HepG2 (cell line): ENCODE results near the gene PDGFB. TPM values are rescaled to one million over a fixed set of nuclear protein-coding genes. Genes with fewer than 3 reads are reported as not detected.

Experiments
- ADNP ChIP-seq: sonication (generic); formaldehyde crosslinking; IDR thresholded peaks from 2 replicates; pipeline ENCODE4 v1.4.0; 2020; ENCODE audit warnings: missing genetic modification reagents
- AHR ChIP-seq: IDR thresholded peaks from 2 replicates; pipeline ENCODE4 v1.6.1; 2018; ENCODE audit warnings: missing genetic modification reagents, missing compliant biosample characterization
- ATF7-NPFF ChIP-seq: sonication (generic); formaldehyde crosslinking; IDR thresholded peaks from 2 replicates; pipeline ENCODE4 v1.8.1; 2023; ENCODE audit warnings: mild to moderate bottlenecking, low read depth, missing genetic modification reagents, moderate library complexity
- ISX ChIP-seq: sonication (generic); formaldehyde crosslinking; conservative IDR thresholded peaks from 2 replicates; pipeline ENCODE4 v1.5.0; 2020; ENCODE audit warnings: missing genetic modification reagents
- JARID2 ChIP-seq: sonication (generic); formaldehyde crosslinking; IDR thresholded peaks from 2 replicates; pipeline ENCODE4 v1.8.1; 2023; ENCODE audit warnings: missing genetic modification reagents, inconsistent platforms; ENCODE audit not compliant: insufficient replicate concordance
- POLR2AphosphoS5 ChIP-seq: IDR thresholded peaks from 2 replicates; pipeline ENCODE4 v1.6.1; 2012; ENCODE audit warnings: low read depth, low read length
- RBM22 ChIP-seq: fragments of 200-400 bp; formaldehyde crosslinking; optimal IDR thresholded peaks from 2 replicates; pipeline ENCODE3; 2017; ENCODE audit warnings: mild to moderate bottlenecking, low read length, moderate library complexity
- SAFB2 ChIP-seq: sonication (generic); formaldehyde crosslinking; IDR thresholded peaks from 2 replicates; pipeline ENCODE4 v1.5.1; 2020; ENCODE audit warnings: missing genetic modification reagents, low read depth, mild to moderate bottlenecking, borderline replicate concordance
- SRSF4 ChIP-seq: fragments of 200-400 bp; formaldehyde crosslinking; IDR thresholded peaks from one replicate; pipeline ENCODE4 v1.6.1; 2018; ENCODE audit warnings: mild to moderate bottlenecking, low read depth, low read length, moderate library complexity; ENCODE audit not compliant: poor library complexity, severe bottlenecking
- YEATS4 ChIP-seq: sonication (generic); formaldehyde crosslinking; IDR thresholded peaks from 2 replicates; pipeline ENCODE4 v1.4.0; 2020; ENCODE audit warnings: missing genetic modification reagents, borderline replicate concordance
- ZKSCAN8 ChIP-seq: IDR thresholded peaks from 2 replicates; pipeline ENCODE4 v1.6.1; 2016; ENCODE audit warnings: borderline replicate concordance, missing genetic modification reagents, missing compliant biosample characterization
- ZNF160 ChIP-seq: sonication (generic); formaldehyde crosslinking; IDR thresholded peaks from 2 replicates; pipeline ENCODE4 v1.8.0; 2022; ENCODE audit warnings: mild to moderate bottlenecking, inconsistent platforms, missing genetic modification reagents
- ZNF205 ChIP-seq: IDR thresholded peaks from 2 replicates; pipeline ENCODE4 v1.6.1; 2018; ENCODE audit warnings: missing biosample characterization, missing genetic modification reagents
- ZNF292 ChIP-seq: sonication (generic); formaldehyde crosslinking; IDR thresholded peaks from 2 replicates; pipeline ENCODE4 v1.8.1; 2022; ENCODE audit warnings: mild to moderate bottlenecking, low read depth, missing genetic modification reagents, borderline replicate concordance
- ZNF468 ChIP-seq: sonication (generic); formaldehyde crosslinking; IDR thresholded peaks from 2 replicates; pipeline ENCODE4 v1.8.0; 2022; ENCODE audit warnings: mild to moderate bottlenecking, moderate library complexity, missing genetic modification reagents
- ZNF543 ChIP-seq: sonication (generic); formaldehyde crosslinking; IDR thresholded peaks from 2 replicates; pipeline ENCODE4 v1.4.0; 2020; ENCODE audit warnings: mild to moderate bottlenecking, missing genetic modification reagents
- ZNF570 ChIP-seq: sonication (generic); formaldehyde crosslinking; IDR thresholded peaks from 2 replicates; pipeline ENCODE4 v1.4.0; 2020; ENCODE audit warnings: mild to moderate bottlenecking, missing genetic modification reagents, borderline replicate concordance
- ZNF598 ChIP-seq: sonication (generic); formaldehyde crosslinking; IDR thresholded peaks from 2 replicates; pipeline ENCODE4 v1.5.1; 2020; ENCODE audit warnings: mild to moderate bottlenecking, missing genetic modification reagents, borderline replicate concordance
- ZNF772 ChIP-seq: sonication (generic); formaldehyde crosslinking; IDR thresholded peaks from 2 replicates; pipeline ENCODE4 v1.5.0; 2020; ENCODE audit warnings: mild to moderate bottlenecking, missing genetic modification reagents
- ZNF792 ChIP-seq: IDR thresholded peaks from 2 replicates; pipeline ENCODE4 v1.6.1; 2016
- ZNF883 ChIP-seq: sonication (generic); formaldehyde crosslinking; IDR thresholded peaks from 2 replicates; pipeline ENCODE4 v1.5.1; 2020; ENCODE audit warnings: mild to moderate bottlenecking, missing genetic modification reagents; ENCODE audit errors: not compliant biosample characterization
- polyA plus RNA-seq, 8 experiments: library from polyadenylated mRNA; depleted of rRNA in 3 of 8; stranded (reverse) in 7 of 8; unstranded in 1 of 8; fragments of >200 nt; fragmentation: Illumina TruSeq in 4 of 8; extraction: Trizol in 4 of 8; gene quantifications; 2 replicates each; pipeline versions ENCODE4 v1.2.1 to v1.2.3, GENCODE V29; 2011 to 2016; ENCODE audit warnings: low read depth in 4 of 8, missing spikeins in 1 of 8, mixed read lengths in 1 of 8; ENCODE audit not compliant: insufficient read depth in 1 of 8
- total RNA-seq, 5 experiments: library from RNA; depleted of rRNA; stranded (reverse); fragments of >200 nt; fragmentation: Illumina TruSeq; extraction: Trizol; gene quantifications; 2 replicates each; pipeline ENCODE4 v1.2.3, GENCODE V29; 2016; ENCODE audit warnings: low read depth in 1 of 5
- TF ChIP-seq, protein P1 (sequence below): sonication (generic); formaldehyde crosslinking; IDR thresholded peaks from 2 replicates; pipeline ENCODE4 v1.5.0; 2020; ENCODE audit warnings: missing genetic modification reagents
- TF ChIP-seq, protein P2 (sequence below): sonication (generic); IDR thresholded peaks from 2 replicates; pipeline ENCODE4 v1.6.1; 2016; ENCODE audit warnings: low read depth, borderline replicate concordance
- TF ChIP-seq, protein P3 (sequence below): sonication (generic); formaldehyde crosslinking; IDR thresholded peaks from 2 replicates; pipeline ENCODE4 v1.4.0; 2020; ENCODE audit warnings: missing genetic modification reagents
- TF ChIP-seq, protein P4 (sequence below): sonication (generic); formaldehyde crosslinking; conservative IDR thresholded peaks from 2 replicates; pipeline ENCODE4 v1.4.0; 2020; ENCODE audit warnings: missing genetic modification reagents

PDGFB gene
- total and polyA plus RNA-seq, 2 of the 13 experiments (the other 11 are each of a cell fraction or from before 2014, with no cell fraction given), result 1.4 to 10.1 TPM

DNA sequence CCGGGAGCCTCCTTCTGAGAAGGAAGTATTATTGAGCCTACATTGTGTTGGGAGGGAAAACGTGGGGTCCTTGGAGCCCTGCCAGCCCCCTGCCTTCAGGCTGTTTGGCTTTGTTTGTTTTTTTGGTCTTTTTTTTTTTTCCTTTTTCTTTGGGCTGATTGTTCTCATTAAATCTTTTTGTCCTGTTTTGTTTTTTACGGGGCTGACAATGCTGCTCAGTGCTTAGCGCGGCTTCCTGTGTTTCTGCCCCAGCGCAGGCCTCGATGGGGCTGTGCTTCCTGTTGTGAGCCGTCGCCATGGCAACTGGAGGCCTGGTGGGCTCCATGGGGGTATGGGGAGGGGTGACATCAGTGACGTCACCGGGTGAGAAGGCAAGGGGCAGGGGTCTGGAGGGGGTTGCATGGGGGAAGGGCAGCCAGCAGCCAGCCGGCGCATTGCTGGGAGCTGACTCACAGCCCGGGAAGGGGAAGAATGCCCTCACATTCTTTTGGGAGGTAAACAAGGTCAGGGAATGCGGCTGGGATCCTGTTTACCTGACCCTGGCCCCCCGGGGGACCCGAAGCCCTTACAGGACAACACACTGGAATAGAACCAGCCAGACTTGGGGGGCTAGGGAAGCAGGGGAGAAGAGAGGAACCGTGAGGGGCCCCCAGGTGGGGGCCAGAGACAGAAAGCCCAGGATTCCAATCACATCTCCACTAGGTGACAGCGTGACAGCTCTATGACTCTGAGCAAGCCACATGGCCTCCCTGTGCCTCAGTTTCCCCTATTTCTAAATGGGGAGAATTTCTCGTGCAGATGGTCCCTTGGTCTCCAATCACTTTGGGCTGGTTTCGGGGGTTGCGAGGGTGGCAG is 70.1 kb downstream of the PDGFB start (continued):
- TF ChIP-seq, protein P1, sequence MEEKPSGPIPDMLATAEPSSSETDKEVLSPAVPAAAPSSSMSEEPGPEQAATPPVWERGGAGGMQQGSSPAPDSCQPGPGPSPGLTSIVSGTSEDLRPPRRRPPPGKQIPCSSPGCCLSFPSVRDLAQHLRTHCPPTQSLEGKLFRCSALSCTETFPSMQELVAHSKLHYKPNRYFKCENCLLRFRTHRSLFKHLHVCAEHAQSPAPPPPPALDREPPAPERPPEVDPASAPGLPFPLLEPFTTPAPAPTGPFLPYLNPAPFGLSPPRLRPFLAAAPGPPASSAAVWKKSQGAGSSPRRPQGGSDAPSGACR (CRISPR knock-in tag), result peak; percentile 79; the same call in 1 of the 2 replicates
- TF ChIP-seq ATF7-NPFF (no peak), SRSF4 (no peak), AHR (CRISPR knock-in tag) (no peak), SAFB2 (no peak), ZNF772 (CRISPR knock-in tag) (no peak; the same call in 1 of the 2 replicates), ZNF292 (CRISPR knock-in tag) (0 out of 2 replicates have a peak, but pooled peaks have one; percentile 46), ZNF160 (no peak), ISX (no peak), ADNP (CRISPR knock-in tag) (no peak; the same call in 1 of the 2 replicates), ZNF792 (CRISPR knock-in tag) (peak; percentile 39; the same call in 1 of the 2 replicates), ZNF883 (no peak), RBM22 (no peak), ZNF468 (no peak), ZNF205 (CRISPR knock-in tag) (no peak), ZNF570 (CRISPR knock-in tag) (no peak), ZKSCAN8 (CRISPR knock-in tag) (no peak), ZNF543 (CRISPR knock-in tag) (peak; percentile 84; the same call in 1 of the 2 replicates), ZNF598 (CRISPR knock-in tag) (no peak), YEATS4 (CRISPR knock-in tag) (peak; percentile 40; the same call in 1 of the 2 replicates), JARID2 (CRISPR knock-in tag) (no peak), POLR2AphosphoS5 (no peak)
- TF ChIP-seq, protein P2, sequence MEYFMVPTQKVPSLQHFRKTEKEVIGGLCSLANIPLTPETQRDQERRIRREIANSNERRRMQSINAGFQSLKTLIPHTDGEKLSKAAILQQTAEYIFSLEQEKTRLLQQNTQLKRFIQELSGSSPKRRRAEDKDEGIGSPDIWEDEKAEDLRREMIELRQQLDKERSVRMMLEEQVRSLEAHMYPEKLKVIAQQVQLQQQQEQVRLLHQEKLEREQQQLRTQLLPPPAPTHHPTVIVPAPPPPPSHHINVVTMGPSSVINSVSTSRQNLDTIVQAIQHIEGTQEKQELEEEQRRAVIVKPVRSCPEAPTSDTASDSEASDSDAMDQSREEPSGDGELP, result peak; percentile 89; the same call in 1 of the 2 replicates
- TF ChIP-seq, protein P3, sequence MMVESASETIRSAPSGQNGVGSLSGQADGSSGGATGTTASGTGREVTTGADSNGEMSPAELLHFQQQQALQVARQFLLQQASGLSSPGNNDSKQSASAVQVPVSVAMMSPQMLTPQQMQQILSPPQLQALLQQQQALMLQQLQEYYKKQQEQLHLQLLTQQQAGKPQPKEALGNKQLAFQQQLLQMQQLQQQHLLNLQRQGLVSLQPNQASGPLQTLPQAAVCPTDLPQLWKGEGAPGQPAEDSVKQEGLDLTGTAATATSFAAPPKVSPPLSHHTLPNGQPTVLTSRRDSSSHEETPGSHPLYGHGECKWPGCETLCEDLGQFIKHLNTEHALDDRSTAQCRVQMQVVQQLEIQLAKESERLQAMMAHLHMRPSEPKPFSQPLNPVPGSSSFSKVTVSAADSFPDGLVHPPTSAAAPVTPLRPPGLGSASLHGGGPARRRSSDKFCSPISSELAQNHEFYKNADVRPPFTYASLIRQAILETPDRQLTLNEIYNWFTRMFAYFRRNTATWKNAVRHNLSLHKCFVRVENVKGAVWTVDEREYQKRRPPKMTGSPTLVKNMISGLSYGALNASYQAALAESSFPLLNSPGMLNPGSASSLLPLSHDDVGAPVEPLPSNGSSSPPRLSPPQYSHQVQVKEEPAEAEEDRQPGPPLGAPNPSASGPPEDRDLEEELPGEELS, result peak; percentile 99
- TF ChIP-seq, protein P4, sequence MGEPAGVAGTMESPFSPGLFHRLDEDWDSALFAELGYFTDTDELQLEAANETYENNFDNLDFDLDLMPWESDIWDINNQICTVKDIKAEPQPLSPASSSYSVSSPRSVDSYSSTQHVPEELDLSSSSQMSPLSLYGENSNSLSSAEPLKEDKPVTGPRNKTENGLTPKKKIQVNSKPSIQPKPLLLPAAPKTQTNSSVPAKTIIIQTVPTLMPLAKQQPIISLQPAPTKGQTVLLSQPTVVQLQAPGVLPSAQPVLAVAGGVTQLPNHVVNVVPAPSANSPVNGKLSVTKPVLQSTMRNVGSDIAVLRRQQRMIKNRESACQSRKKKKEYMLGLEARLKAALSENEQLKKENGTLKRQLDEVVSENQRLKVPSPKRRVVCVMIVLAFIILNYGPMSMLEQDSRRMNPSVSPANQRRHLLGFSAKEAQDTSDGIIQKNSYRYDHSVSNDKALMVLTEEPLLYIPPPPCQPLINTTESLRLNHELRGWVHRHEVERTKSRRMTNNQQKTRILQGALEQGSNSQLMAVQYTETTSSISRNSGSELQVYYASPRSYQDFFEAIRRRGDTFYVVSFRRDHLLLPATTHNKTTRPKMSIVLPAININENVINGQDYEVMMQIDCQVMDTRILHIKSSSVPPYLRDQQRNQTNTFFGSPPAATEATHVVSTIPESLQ (CRISPR knock-in tag), result no peak
